Spleen (tissue), 7 donors: ENCODE results near the gene FBXO28.

ENCODE experiments used
- POLR2A ChIP-seq, 3 donors: fragments of 450-650 bp; IDR thresholded peaks; one replicate each; pipeline ENCODE4 v1.5.1; 2017; ENCODE audit warnings: antibody characterized with exemption in 3 of 3, mild to moderate bottlenecking in 1 of 3
- TF ChIP-seq, protein P1 (sequence below), 11 experiments: fragments of 200-600 bp in 7 of 11; fragments of 450-650 bp in 4 of 11; sonication (generic) in 4 of 11; IDR thresholded peaks in 8 of 11; conservative IDR thresholded peaks in 3 of 11; 1 replicate in 7 of 11; 2 replicates in 4 of 11; pipeline versions ENCODE4 v1.4.0 to v1.8.0; 2016 to 2021; ENCODE audit warnings: antibody characterized with exemption in 11 of 11, inconsistent platforms in 4 of 11, mild to moderate bottlenecking in 1 of 11
- donor health status: DM: no; HTN: no; CAD: no; lungs with moderate emphysema.
- donor health status: DM: no; HTN: no; CAD: no.
- donor health status: DM: no; HTN: no; CAD: no.

DNA sequence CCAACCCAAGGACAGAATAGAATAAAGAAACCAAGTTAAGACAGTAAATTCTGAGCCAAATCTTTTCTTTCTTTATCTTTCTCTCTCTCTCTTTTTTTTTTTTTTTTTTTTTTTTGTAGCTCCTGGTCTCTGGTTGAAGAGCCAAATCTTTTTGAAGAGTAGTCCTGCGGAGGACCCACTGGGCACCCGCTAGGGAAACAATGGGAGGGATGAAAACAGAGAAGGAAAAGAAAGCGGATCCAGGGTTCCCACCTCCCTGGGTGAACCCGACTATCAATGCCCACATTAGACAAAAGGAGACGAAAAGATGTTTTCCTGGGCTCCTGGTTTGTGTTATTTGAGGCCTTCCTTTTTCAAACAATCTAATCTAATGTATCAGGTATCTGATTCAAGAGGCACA lies 49.8 kb upstream of the FBXO28 start:
- no peak for TF ChIP-seq POLR2A (IDR thresholded peaks at IDR 0.05)
- TF ChIP-seq, protein P1, sequence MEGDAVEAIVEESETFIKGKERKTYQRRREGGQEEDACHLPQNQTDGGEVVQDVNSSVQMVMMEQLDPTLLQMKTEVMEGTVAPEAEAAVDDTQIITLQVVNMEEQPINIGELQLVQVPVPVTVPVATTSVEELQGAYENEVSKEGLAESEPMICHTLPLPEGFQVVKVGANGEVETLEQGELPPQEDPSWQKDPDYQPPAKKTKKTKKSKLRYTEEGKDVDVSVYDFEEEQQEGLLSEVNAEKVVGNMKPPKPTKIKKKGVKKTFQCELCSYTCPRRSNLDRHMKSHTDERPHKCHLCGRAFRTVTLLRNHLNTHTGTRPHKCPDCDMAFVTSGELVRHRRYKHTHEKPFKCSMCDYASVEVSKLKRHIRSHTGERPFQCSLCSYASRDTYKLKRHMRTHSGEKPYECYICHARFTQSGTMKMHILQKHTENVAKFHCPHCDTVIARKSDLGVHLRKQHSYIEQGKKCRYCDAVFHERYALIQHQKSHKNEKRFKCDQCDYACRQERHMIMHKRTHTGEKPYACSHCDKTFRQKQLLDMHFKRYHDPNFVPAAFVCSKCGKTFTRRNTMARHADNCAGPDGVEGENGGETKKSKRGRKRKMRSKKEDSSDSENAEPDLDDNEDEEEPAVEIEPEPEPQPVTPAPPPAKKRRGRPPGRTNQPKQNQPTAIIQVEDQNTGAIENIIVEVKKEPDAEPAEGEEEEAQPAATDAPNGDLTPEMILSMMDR (IDR thresholded peaks at IDR 0.05 in 8 of 11, conservative IDR thresholded peaks at IDR 0.05 in 3 of 11): no peak
